GM21723 (cell line): Measurements from ENCODE around the gene EFNA5.

Source experiments
- ATAC-seq: cut with Tn5 transposase; IDR thresholded peaks from one replicate; pipeline ENCODE4 v1.9.1; 2021; ENCODE audit warnings: mild to moderate bottlenecking, moderate library complexity; ENCODE audit not compliant: unreplicated experiment

The EFNA5 gene

DNA sequence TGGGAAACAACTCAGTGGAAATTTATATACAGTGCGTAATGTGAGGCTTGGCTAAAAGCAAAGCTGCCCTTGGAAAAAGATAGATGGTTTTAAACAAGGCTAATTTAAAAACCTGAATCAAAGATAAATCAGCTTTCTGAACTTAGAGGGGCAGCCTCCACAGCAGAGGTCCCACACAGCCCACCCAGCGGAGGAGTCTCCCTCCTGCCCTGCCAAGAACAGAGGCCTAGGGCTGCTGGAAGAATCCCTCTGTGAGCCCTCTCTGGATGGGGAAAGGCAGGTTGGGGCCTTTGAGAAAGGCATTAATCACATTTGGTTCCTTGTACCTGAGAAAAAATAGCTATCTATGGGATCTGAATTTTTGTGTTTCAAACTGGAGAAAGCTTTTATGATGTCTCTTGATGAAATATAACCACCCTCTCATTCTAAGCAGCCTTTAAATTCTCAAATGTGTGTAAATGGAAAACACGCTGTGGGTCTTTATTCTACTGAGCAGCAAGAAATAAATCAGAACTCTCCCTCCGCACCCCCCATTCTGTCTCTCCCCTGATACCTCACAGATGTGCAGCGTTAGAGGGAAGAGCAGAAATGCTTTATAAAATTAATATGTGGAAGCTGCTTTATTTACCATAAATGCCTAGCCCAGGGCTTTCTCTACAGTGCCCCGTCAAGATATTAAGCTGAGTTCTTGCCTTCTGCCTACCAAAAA lies 329.2 kb downstream of the EFNA5 start:
- no peak for ATAC-seq

DNA sequence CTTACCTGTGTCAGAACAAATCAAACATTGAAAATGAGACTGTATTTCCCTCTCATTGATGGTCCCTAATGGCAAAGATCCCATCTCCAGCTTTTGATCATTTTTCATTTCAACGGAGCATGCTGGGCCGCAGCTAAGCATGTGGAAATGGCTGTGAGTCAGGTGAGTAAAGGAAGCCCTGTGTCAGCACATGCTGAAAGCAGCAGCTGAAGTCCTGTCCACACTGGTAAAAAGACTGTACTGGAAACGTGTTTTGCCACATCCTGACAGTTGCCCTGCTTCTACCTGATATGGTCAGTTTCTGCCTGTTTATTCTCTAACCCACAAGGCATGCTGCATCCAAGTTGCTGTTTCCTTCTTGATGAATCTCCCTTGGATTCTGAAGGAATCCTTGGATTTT lies 330.1 kb downstream of the EFNA5 start:
- no peak for ATAC-seq

GRCh38 chr5:107338335-107338734 lies 332.4 kb downstream of the EFNA5 start:
- no peak for ATAC-seq

DNA sequence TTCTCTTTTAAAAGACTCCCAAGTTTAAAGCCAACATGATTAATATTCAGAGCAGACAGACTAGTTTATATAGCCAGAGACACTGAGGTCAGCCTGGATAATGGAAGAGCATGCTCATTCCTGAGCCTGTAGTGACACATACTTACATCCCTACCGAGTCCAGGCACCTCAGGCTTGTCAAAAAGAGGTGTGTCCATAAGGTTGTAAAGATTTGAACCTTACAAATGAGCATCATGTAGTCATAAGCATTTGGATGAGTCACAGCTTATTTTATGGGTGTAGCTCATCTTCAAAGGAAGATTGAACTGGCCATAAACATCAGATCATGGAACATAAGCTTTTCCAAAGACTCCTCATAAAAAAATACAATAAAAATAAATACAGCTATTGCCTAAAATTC lies 333.5 kb downstream of the EFNA5 start:
- no peak for ATAC-seq

DNA sequence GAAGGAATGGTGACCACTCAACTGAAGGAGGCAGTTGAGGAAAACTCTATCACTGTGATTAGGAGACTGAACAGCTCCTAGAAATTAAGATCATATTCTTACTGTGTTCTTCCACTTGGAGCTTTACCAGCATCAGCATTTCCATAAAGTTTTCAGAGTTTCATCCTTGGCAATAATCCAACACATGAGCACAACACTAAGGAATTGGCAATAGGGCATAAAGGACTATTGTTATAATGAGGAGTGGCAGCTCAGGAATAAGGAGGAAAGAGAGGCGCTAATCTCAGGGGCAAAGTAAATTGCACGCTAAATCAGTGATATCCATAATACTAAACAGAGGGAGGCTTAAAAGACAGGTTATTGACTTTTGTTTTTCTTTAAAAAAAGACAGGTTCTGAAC lies 338.9 kb downstream of the EFNA5 start:
- no peak for ATAC-seq

DNA sequence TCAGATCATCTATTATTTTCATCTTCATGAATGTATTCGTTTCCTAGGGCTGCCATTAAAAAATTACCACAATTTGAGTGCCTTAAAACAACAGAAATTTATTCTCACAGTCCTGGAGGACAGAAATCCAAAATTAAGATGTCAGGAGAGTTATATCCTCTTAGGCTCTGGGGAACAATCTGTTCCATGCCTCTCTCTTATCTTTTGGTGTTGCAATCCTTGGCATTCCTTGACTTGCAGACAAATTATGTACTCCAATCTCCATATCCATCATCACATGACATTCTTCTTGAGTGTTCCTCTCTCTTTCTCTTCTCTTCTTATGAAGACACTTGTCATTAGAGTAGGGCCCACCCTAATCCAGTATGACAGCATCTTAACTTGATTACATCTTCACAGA lies 339.4 kb downstream of the EFNA5 start:
- no peak for ATAC-seq

DNA sequence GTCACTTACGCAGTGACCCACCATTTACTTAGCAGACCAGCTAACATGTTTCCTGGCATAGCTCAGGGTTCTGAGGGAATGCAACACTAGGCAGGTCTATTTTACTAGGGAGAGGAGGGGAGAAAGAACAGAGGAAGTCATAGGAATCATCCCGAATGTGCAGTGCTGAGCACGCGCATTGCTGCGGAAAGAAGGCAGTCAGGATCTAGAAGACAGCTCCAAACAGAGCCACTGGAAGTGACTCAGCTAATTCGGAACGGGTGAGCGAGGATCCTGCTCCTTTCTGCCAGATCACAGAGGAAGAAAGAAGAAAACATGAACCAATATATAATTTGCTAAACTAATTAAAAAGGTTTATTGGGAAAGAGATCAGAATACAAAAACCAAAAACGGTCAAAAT lies 339.8 kb downstream of the EFNA5 start:
- ATAC-seq: no peak

DNA sequence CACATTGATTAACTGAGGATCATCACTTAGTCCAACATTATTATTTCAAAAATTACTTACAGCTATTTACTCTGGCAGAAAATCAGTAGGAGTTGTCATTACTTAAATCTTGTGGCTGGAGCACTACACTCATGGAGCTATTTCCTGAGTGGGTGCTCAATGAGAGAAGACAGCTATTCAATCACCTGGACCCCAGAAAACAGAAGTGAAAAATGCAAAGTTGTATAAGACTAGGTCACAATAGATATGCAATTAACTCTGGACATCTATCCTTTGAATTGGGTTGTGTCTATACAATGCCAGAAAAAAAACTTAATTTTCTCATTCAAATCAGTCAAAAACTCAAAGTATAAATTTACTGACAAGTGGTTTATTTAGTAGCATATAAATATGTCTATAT lies 340.9 kb downstream of the EFNA5 start:
- ATAC-seq: no peak
